ENCODE results near the gene CIC. TPM values are rescaled to one million over a fixed set of nuclear protein-coding genes. Genes with fewer than 3 reads are reported as not detected.
A peak's percentile ranks its signal among the peaks of the same experiment; 100 is the strongest.

Gene CIC
- total and polyA plus RNA-seq, 9 of the 15 experiments (the other 6 are each of a cell fraction or from before 2014, with no cell fraction given): 0.07 to 44.7 (median 8.6) TPM

GRCh38 chr19:42313096-42313839, 44.2 kb downstream of the CIC start, which contains the start of gene TMEM145 (continued):
- TF ChIP-seq ZNF311 (CRISPR knock-in tag; IDR thresholded peaks at IDR 0.05) (no peak), PHTF2 (CRISPR knock-in tag; IDR thresholded peaks at IDR 0.05) (no peak), SFPQ (IDR thresholded peaks at IDR 0.05; ENCODE audit: low read depth, low read length) (no peak), POLR2A (conservative IDR thresholded peaks at IDR 0.05) (no peak), GABPB1 (CRISPR knock-in tag; IDR thresholded peaks at IDR 0.05) (no peak), ZFP36 (IDR thresholded peaks at IDR 0.05; ENCODE audit: low read depth, low read length, partially characterized antibody) (no peak), RHOXF2B (CRISPR knock-in tag; conservative IDR thresholded peaks at IDR 0.05) (no peak), ZNF655 (CRISPR knock-in tag; IDR thresholded peaks at IDR 0.05) (no peak), PTBP1 (IDR thresholded peaks at IDR 0.05; ENCODE audit: low read depth, low read length) (no peak), HMGN3 (IDR thresholded peaks at IDR 0.05; ENCODE audit: borderline replicate concordance, extremely low read depth, insufficient read length, low read depth, low read length) (no peak), KLF10 (CRISPR knock-in tag; IDR thresholded peaks at IDR 0.05) (no peak), ZBTB17 (CRISPR knock-in tag; IDR thresholded peaks at IDR 0.05) (no peak), TBL1XR1 (IDR thresholded peaks at IDR 0.05; ENCODE audit: low read length in 2 of 2) (no peak), ATF6 (CRISPR knock-in tag; IDR thresholded peaks at IDR 0.05) (no peak), MCM2 (IDR thresholded peaks at IDR 0.05; ENCODE audit: low read depth) (no peak), ZNF217 (CRISPR knock-in tag; IDR thresholded peaks at IDR 0.05) (no peak), TFE3 (CRISPR knock-in tag; IDR thresholded peaks at IDR 0.05) (no peak), ZNF77 (CRISPR knock-in tag; IDR thresholded peaks at IDR 0.05) (no peak), SMAD4 (CRISPR knock-in tag; conservative IDR thresholded peaks at IDR 0.05) (peak; percentile 61), ELF2 (CRISPR knock-in tag; IDR thresholded peaks at IDR 0.05) (no peak), NKRF (IDR thresholded peaks at IDR 0.05; ENCODE audit: borderline replicate concordance) (no peak; the same call in 1 of the 2 replicates)
